Endothelial cell of umbilical vein (primary cell): ENCODE data around the gene PLAGL2. TPM values are rescaled to one million over a fixed set of nuclear protein-coding genes. Genes with fewer than 3 reads are reported as not detected.

Experiments used
- BruUV-seq: library from RNA; stranded (reverse); fragments of 400-500 nt; replicated peaks from 2 replicates; lab custom pipeline; 2021; lab: Mats Ljungman, UMichigan
- CTCF ChIA-PET: fragments of 300-600, 350-600 bp; sonication (Branson Sonifier 250); formaldehyde crosslinking; loops from one replicate; lab custom pipeline; 2021; ENCODE audit warnings: antibody characterized with exemption, inconsistent platforms; lab: Charles Lee
- POLR2A ChIA-PET: fragments of 300-600, 350-600 bp; sonication (Branson Sonifier 250); formaldehyde crosslinking; loops from one replicate; lab custom pipeline; 2021; ENCODE audit warnings: antibody characterized with exemption, inconsistent platforms; lab: Charles Lee
- DNase-seq: peaks from one replicate; pipeline ENCODE4 v3.0.0-alpha.2; 2011; ENCODE audit warnings: low read depth, low spot score
- FAIRE-seq: peaks from 2 replicates; lab custom pipeline; 2011; peaks lifted over from hg19 to GRCh38; lab: Jason Lieb, UNC
- H2AFZ ChIP-seq: 2 replicates; pipeline ENCODE4 v1.6.0; 2012; ENCODE audit warnings: low read depth, low read length, control low read depth, inconsistent platforms
- H3K27ac ChIP-seq: 2 replicates; pipeline ENCODE4 v1.5.1; 2011; ENCODE audit warnings: low read depth, mild to moderate bottlenecking, control low read depth, low read length, moderate library complexity; ENCODE audit not compliant: insufficient read depth
- H3K27me3 ChIP-seq, 2 experiments: 2 replicates each; pipeline versions ENCODE4 v1.6.0 to v1.6.1; 2011; ENCODE audit warnings: low read length in 2 of 2, mixed read lengths in 1 of 2; ENCODE audit not compliant: control insufficient read depth in 2 of 2, insufficient read depth in 2 of 2
- H3K36me3 ChIP-seq, 2 experiments: 2 replicates in 1 of 2; 3 replicates in 1 of 2; pipeline ENCODE4 v1.5.1; 2011; ENCODE audit warnings: low read length in 2 of 2, mild to moderate bottlenecking in 1 of 2, moderate library complexity in 1 of 2; ENCODE audit not compliant: control insufficient read depth in 2 of 2, insufficient read depth in 2 of 2; ENCODE audit errors: extremely low read depth in 1 of 2
- H3K4me1 ChIP-seq: 3 replicates; pipeline ENCODE4 v1.5.1; 2011; ENCODE audit warnings: mild to moderate bottlenecking, low read length; ENCODE audit not compliant: control insufficient read depth, insufficient read depth; ENCODE audit errors: extremely low read depth
- H3K4me2 ChIP-seq: 2 replicates; pipeline ENCODE4 v1.6.1; 2011; ENCODE audit warnings: low read length, control low read depth, mixed read lengths; ENCODE audit not compliant: insufficient read depth
- H3K4me3 ChIP-seq, 3 experiments: fragments of 200-600 bp in 1 of 3; sonication (generic), shearing (Covaris generic) in 1 of 3; replicated peaks in 1 of 3; 2 replicates each; pipeline ENCODE4 v1.5.1; 2011 to 2016; ENCODE audit warnings: control low read depth in 3 of 3, low read length in 3 of 3, mild to moderate bottlenecking in 2 of 3, inconsistent platforms in 1 of 3, low read depth in 1 of 3, moderate library complexity in 1 of 3; ENCODE audit not compliant: insufficient read depth in 1 of 3
- H3K79me2 ChIP-seq: 2 replicates; pipeline ENCODE4 v1.6.0; 2012; ENCODE audit warnings: low read length, inconsistent platforms; ENCODE audit not compliant: control insufficient read depth, insufficient read depth
- H3K9ac ChIP-seq: replicated peaks from 2 replicates; pipeline ENCODE3; 2011; ENCODE audit warnings: low read length, control low read depth; ENCODE audit not compliant: insufficient read depth; ENCODE audit errors: extremely low read depth
- H3K9me1 ChIP-seq: replicated peaks from 3 replicates; pipeline ENCODE4 v1.6.0; 2011; ENCODE audit warnings: mild to moderate bottlenecking, low read length; ENCODE audit not compliant: control insufficient read depth, insufficient read depth; ENCODE audit errors: extremely low read depth
- H3K9me3 ChIP-seq: replicated peaks from 2 replicates; pipeline ENCODE4 v1.5.1; 2012; ENCODE audit warnings: low read length, inconsistent platforms; ENCODE audit not compliant: control insufficient read depth, insufficient read depth
- H4K20me1 ChIP-seq: replicated peaks from 2 replicates; pipeline ENCODE3; 2011; ENCODE audit warnings: mild to moderate bottlenecking, low read length; ENCODE audit not compliant: control insufficient read depth, insufficient read depth; ENCODE audit errors: extremely low read depth
- CTCF ChIP-seq, 2 donors: IDR thresholded peaks; 1 replicate in 1 of 2; 2 replicates in 1 of 2; pipeline ENCODE4 v1.5.1; 2011; ENCODE audit warnings: low read length in 2 of 2, mild to moderate bottlenecking in 2 of 2, moderate library complexity in 2 of 2, control low read depth in 1 of 2, inconsistent platforms in 1 of 2, low read depth in 1 of 2; ENCODE audit not compliant: insufficient read depth in 1 of 2; ENCODE audit errors: extremely low read depth in 1 of 2
- EZH2 ChIP-seq: IDR thresholded peaks from 2 replicates; pipeline ENCODE4 v1.6.1; 2012; ENCODE audit warnings: borderline replicate concordance, low read depth, mild to moderate bottlenecking, moderate library complexity, low read length, inconsistent platforms; ENCODE audit not compliant: severe bottlenecking
- FOS ChIP-seq: IDR thresholded peaks from 2 replicates; pipeline ENCODE4 v1.6.1; 2011; ENCODE audit warnings: mild to moderate bottlenecking, low read length, moderate library complexity, borderline replicate concordance; ENCODE audit not compliant: insufficient read depth
- GATA2 ChIP-seq: IDR thresholded peaks from 2 replicates; pipeline ENCODE4 v1.7.0; 2011; ENCODE audit warnings: low read depth, mild to moderate bottlenecking, moderate library complexity, mixed read lengths, low read length; ENCODE audit not compliant: insufficient read length, insufficient read depth
- JUN ChIP-seq: IDR thresholded peaks from 2 replicates; pipeline ENCODE4 v1.6.1; 2011; ENCODE audit warnings: borderline replicate concordance, low read depth; ENCODE audit not compliant: insufficient read length, insufficient read depth
- MAX ChIP-seq: IDR thresholded peaks from 2 replicates; pipeline ENCODE4 v1.6.1; 2011; ENCODE audit not compliant: insufficient read depth, insufficient read length
- MYC ChIP-seq: IDR thresholded peaks from one replicate; pipeline ENCODE4 v1.6.1; 2011; ENCODE audit warnings: mild to moderate bottlenecking, low read depth, low read length
- POLR2A ChIP-seq: IDR thresholded peaks from 2 replicates; pipeline ENCODE4 v1.6.1; 2012; ENCODE audit warnings: low read depth, mild to moderate bottlenecking, control low read depth, low read length
- POLR2AphosphoS5 ChIP-seq: IDR thresholded peaks from 2 replicates; pipeline ENCODE4 v1.6.1; 2012; ENCODE audit warnings: low read depth, mild to moderate bottlenecking, control low read depth, low read length, moderate library complexity; ENCODE audit not compliant: insufficient read depth
- dilution Hi-C: fragments of 300-500 bp; cut with MboI; formaldehyde crosslinking; loops from one replicate; pipeline ENCODE4 v1.15.0; 2019; ENCODE audit warnings: low sequenced_read_pairs; ENCODE audit not compliant: extremely low pct_ligation_motif_present
- intact Hi-C: fragments of 100-400 bp; cut with micrococcal nuclease; formaldehyde crosslinking; loops from one replicate; pipeline ENCODE4 v1.10.0; 2022
- polyA plus RNA-seq, 4 experiments: library from polyadenylated mRNA; depleted of rRNA in 3 of 4; stranded (reverse) in 3 of 4; unstranded in 1 of 4; fragments of >200 nt; gene quantifications; 2 replicates each; pipeline versions ENCODE4 v1.2.1 to v1.2.3, GENCODE V29; 2011 to 2012; ENCODE audit warnings: missing spikeins in 1 of 4
- total RNA-seq: library from RNA; stranded (reverse); gene quantifications from 2 replicates; pipeline ENCODE4 v1.2.3, GENCODE V29; 2021

The PLAGL2 gene
- total and polyA plus RNA-seq, 2 donors (not counting 3 experiments of a cell fraction or from before 2014, with no cell fraction given): 8.2 to 15.2 TPM

GRCh38 chr20:32159766-32160221 lies 47.7 kb downstream of the PLAGL2 start:
- no TSS peak for BruUV-seq
- no peak for FAIRE-seq
- POLR2A ChIA-PET: interaction anchor here (1.3 kb wide), 1 partner anchor 12 kb away, joined by 3 read pairs; no protein-coding TSS in a partner anchor

More at GRCh38 chr20:32159766-32160221, 47.7 kb downstream of the PLAGL2 start:
- dilution Hi-C loops (no loop called here), intact Hi-C loops (loop anchor here (5.0 to 10.0 kb wide), 2 partner anchors 285 to 493 kb away; no protein-coding TSS in a partner anchor)
- Histone ChIP-seq H3K79me2 (no peaks in the 10 kb centered on the region), H3K4me2 (no peak overlapping the region), H2AFZ (no peak overlapping the region), H3K27ac (no peak overlapping the region), H3K9me1 (no peaks in the 10 kb centered on the region), H3K4me1 (peaks cover 11% of the 10 kb centered on the region), H3K36me3 (peaks cover 11 to 37% of the 10 kb centered on the region in 2 experiments), H3K9ac (no peak overlapping the region), H3K4me3 (no peak overlapping the region), H3K9me3 (no peaks in the 10 kb centered on the region), H4K20me1 (no peaks in the 10 kb centered on the region), H3K27me3 (no peaks in the 10 kb centered on the region)
- DNase-seq: no peak
- TF ChIP-seq POLR2A: no peak
- no peak for TF ChIP-seq GATA2
- no peak for TF ChIP-seq JUN
- TF ChIP-seq MYC: no peak
- no peak for TF ChIP-seq CTCF (IDR thresholded peaks at IDR 0.05; ENCODE audit: extremely low read depth in 1 of 2, insufficient read depth in 1 of 2, low read depth in 1 of 2, low read length in 2 of 2)
- no peak for TF ChIP-seq POLR2AphosphoS5
- no peak for TF ChIP-seq MAX
- no peak for TF ChIP-seq EZH2
- no peak for TF ChIP-seq FOS
- CTCF ChIA-PET: no interaction called here
